Stimulated activated CD4-positive, alpha-beta T cell treated with anti-CD3 and anti-CD28 coated beads, Interleukin-2, amount 100 ng/mL, for 4 hours (primary cell): Measurements from ENCODE around the gene BTBD6.
"Not testable (repeated sequence)": the region's sequence is repeated elsewhere in the genome, so short reads cannot be mapped to it uniquely, and the experiment has no call there.

Experiments used
- DNase-seq: peaks from one replicate; pipeline ENCODE4 v3.0.0-alpha.2; 2020; ENCODE audit warnings: low read depth

The BTBD6 gene

DNA sequence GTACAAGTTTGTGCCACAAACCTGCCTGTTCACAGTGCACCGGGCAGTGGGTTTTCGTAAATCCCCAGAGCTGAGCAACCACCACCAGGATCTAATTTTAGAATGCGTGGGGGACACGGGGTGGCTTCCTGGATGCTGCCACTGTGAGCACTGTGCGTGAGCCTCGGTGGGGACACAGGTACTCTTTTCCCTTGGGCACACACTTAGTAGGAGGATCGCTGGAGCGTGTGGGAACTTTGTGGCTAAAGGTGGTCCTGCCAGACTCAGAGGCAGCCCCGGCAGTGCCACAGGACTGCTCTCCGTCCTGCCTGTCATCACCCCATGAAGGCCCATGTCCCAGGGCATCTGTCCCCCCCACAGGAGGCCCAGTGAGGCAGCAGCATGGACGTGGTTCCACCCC lies 21.1 kb downstream of the BTBD6 start:
- DNase-seq = no peak

DNA sequence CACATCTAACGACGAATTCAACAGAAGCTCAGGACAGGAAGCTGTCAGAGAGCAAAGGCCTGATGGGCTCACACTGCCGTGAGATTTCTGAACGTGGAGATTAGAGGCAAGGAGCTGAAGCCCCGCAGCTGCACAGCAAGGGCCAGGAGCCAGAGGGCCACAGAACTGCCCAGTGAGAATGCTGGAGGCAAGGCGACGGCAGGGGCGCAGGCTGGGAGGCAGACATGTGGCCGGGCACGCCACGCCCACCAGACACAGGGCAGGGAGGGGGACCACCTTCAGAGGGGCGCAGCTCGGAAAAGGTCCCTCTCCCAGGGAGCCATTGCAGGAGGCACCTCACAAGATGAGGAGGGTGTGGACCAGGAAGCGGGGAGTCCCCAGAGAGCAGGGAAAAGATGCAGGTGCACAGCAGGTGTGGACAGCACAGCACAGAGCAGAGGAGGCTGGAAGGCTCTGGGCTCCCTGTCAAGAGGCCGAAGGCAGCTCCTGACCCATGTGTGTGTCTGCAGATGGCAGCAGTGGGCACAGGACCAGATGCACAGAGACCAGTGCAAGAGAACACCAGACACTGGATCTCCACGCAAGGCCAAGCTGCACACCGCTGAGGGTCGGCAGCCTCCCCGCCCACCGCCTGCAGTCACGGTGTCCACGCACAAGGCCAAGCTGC lies 23.0 kb downstream of the BTBD6 start:
- no peak for DNase-seq

DNA sequence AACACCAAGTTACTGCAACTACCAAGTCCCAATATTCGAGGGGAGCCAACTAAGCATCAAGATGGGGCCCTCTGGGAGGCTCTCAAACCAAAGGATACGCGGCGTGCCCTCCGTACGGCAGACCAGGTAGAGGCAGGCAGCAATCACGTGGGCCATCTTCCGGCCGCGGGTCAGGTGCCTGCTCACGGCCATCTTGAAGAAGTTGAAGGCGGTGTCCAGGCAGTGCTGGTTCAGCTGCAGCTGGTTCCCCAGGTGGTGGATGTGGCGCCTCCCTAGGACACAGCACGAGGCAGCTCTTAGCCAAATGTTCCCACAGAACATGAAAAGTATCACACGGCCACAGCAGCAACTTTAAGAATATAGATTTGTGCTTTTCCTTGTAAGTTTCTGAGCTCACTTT lies 24.3 kb downstream of the BTBD6 start:
- no peak for DNase-seq

DNA sequence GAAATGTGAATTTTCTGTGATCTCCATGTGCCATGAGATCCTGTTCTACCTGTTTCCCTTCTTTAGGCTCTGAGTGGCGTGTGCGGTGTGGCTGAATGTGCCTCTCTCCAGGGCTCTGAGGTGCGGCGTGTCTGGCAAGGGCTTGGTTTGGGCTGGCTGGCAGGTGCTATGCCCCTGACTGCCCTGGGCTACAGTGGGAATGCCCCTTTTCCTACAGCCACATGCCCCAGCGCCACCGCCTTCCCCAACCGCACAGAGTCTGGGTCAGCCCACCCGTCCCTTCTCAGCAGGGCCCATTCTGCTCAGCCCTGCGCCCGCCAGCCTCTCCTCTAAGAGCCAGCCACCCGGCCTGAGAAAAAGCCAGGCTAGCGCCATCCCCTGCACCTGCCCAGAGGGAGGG lies 24.7 kb downstream of the BTBD6 start:
- no peak for DNase-seq

DNA sequence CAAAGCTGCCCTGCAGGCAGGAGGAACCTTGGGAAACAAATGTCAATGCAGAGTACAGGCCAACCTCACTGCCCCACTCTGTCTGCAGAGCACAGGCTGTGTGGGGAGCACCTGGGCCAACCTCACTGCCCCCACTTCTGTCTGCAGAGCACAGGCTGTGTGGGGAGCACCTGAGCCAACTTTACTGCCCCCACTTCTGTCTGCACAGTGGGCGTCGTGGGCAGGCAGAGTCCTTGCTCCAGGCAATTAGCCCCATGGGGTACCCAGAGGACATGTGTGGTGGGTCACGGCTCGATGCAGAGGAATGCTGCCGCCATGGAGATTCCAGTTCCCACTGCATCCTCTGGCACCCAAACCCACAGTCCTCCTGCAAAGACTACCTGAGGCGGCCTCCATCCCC lies 26.3 kb downstream of the BTBD6 start:
- DNase-seq = no peak

DNA sequence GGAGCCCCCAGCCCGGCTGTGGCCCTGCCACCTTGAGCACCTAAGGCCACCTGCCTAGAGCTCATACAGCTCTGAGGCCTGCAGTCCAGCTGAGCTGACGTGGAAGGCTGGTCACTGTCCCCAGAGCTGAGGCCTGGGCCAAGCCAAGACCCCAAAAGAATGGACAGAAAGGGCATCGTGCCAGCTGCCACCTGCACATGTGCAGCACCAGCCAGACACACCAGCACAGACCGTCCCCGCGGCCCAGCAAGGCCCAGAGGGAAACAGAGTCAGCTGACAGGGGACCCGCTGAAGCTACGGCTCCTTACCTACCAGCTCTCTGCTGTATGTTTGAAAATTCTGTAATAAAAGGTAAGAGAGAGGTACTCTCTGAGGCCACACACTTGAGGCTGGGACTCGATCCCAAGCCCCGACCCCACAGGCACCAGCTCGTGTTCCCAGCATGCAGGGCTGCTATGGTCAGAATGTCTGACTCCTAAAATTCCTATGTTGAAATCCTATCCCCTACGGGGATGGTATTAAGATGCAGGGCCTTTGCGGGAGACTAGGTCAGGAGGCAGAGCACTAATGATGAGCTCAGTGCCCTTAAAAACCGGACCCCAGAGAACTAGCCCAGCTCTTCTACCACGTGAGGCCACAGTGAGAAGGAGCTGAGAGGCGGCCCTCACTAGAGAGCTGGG lies 27.1 kb downstream of the BTBD6 start:
- no peak for DNase-seq

DNA sequence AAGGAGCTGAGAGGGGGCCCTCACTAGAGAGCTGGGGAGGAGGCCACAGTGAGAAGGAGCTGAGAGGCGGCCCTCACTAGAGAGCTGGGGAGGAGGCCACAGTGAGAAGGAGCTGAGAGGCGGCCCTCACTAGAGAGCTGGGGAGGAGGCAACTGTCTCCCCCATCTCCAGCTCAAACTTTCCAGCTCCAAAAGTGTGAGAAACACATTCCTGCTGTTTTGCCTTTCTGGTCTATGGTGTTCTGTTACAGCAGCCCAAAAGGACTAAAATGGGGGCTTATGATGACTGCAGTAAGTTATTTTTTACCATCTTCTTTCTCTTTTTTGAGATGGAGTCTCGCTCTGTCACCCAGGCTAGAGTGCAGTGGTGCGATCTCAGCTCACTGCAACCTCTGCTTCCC lies 29.1 kb downstream of the BTBD6 start:
- DNase-seq = not testable (repeated sequence)

DNA sequence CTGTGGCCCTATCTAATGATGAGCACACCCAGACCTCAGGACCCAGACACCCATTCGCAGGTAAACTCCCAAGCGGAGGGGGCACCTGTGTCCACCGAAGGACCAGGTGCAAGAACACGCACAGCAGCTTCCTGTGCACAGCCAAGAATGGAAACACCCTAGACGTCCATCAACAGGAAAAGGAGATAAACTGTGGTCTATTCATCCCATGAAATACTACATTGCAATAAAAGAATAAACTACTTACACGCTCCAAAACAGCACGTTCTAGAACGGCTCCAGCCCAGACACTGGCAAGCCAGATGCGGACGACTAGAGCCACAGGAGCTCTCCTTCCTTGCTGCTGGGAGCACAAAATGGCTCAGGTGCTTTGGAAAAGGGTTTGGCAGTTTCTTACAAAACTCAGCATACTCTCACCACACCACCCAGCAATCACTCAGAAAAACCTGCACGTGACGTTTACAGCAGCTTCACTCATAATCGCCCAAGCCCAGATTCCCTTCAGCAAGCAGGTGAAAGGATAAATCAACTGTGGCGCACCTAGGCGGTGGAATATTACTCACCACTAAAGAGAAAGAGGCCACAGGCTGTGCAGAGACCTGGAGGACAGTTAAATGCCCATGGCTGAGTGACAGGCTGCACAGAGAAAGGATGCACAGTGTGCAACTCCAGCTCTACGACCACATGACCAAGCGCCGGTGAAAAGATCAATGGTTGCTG lies 31.5 kb downstream of the BTBD6 start:
- no peak for DNase-seq

DNA sequence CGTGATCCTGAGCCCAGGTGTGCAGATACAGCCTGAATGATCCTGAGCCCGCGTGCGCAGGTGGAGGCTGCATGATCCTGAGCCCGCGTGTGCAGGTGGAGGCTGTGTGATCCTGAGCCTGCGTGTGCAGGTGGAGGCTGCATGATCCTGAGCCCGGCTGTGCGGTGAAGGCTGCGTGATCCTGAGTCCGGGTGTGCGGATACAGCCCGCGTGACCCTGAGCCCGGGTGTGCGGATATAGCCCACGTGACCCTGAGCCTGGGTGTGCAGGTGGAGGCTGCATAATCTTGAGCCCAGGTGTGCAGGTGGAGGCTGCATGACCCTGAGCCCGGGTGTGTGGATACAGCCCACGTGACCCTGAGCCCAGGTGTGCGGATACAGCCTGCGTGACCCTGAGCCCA lies 32.2 kb downstream of the BTBD6 start:
- DNase-seq = no peak

DNA sequence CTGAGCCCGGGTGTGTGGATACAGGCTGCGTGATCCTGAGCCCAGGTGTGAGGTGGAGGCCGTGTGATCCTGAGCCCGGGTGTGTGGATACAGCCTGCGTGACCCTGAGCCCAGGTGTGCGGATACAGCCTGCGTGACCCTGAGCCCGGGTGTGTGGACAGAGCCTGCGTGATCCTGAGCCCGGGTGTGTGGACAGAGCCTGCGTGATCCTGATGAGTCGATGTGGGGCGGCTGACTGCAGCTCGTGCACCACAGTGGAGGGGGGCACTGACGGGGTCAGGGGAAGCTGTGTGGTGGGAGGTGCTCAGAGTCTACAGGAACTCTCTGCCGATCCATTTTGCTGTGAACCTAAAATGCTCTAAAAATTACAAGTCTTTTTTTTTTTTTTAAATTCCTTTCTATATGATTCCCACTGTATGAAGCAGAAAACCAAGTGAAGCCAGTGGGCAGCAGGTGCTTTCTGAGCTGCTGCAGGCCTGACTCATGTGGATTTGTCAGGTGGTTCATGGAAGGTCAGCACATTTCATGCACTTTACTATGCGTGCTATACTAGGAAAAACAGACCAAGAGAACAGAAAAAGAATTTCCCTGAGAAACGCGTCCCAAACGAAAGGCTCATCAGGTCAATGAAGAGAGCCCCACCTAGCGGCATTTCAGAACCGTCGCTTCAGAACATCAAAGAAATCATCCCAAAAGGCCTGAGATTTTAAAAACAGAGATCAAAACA lies 33.2 kb downstream of the BTBD6 start:
- DNase-seq = no peak

DNA sequence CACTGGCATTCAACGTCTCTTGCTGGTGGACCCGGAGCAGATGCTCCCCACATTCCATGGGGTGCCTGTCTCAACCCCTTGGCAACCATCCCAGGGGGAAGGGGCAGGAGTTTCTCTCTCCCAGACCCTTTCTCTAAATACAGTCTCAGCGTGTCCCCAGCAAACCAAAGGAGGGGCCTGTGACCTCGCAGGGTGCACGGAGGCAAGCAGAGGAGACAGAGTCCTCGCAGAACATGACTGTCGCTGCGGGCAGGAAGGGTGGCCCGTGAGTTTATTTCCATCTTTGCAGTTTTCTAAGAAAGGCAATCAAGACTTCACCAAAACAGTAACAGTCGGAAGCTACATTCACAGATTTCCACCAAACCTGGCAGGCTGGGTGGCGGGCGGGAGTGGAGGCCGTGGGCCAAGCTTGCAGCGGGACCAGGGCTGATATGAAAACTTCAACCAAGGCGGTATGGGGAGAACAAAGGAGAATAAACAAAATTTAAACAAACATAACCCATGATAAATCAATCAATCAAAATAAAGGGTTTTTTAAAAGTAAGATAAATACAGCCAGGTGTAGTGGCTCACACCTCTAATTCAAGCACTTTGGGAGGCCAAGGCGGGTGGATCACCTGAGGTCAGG lies 33.9 kb downstream of the BTBD6 start:
- no peak for DNase-seq

DNA sequence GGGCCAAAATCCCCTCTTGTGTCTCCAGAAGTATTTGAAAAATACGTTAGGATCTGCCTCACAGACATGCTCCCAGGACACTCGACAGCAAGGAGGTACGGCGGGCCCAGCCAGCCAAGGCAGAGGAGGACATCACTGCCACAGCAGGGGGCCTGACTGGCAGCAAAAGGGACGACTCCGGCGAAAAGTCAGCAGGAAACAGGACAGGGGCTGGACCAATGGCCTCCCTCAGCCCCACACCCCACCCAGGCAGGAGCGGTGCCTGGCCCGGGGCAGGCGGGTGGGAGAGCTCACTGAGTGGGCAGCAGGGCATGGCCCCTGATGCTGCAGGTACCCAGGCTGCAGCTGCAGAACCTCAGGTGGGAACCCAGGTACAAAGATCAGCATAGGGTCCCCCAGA lies 34.7 kb downstream of the BTBD6 start:
- no peak for DNase-seq

DNA sequence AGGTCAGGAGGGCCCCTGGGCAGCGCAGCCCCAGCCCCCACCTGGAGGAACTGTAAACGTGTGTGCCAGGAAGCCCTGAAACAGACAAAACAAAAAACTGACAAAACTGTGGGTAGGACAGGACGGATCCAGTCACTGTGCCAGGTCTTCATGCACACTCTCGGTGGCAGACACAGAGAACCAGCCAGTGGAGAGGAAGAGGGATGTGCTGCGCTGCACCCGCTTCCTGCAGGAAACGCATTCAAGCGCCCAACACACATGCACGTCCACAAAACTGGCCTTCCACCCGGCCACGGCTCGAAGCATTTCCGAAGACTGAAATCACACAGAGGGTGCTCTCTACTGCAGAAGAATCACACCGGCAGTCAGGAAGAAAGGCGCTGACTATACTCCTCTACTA lies 35.6 kb downstream of the BTBD6 start:
- DNase-seq = no peak

DNA sequence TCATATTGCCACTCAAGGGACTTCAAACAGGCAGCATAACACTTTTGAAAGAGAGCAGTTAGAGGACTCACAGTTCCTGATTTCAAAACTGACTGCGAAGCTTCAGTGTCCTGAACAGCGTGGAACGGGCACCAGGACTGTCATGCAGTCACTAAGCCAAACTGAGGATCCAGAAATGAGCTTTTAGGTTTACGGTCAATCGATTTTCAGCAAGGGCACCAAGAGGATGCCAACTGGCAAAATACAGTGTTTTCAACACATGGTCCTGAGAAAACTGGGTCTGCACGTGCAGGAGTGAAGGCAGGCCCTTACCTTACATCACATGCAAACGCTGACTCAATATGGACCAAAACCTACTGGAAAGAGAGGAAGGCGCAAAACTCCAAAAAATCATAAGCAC lies 36.8 kb downstream of the BTBD6 start:
- DNase-seq = no peak

DNA sequence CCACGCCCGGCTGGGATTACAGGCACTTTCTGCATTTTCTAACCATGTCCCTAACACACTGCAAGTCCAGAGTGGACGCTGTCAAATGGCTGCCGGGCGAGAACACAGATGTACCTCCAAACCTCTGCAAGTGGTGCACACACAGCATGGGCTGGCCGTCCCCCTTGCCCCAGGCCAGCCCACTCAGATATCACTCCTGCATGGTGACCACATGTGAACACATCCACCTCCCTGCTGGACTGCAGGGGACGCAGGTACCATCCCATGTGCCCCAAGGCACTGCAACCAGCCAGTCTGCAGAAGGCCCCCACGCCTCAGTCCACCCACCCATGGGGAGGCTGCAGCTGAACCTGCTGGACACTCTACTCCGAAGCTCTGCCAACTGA lies 38.4 kb downstream of the BTBD6 start:
- no peak for DNase-seq

DNA sequence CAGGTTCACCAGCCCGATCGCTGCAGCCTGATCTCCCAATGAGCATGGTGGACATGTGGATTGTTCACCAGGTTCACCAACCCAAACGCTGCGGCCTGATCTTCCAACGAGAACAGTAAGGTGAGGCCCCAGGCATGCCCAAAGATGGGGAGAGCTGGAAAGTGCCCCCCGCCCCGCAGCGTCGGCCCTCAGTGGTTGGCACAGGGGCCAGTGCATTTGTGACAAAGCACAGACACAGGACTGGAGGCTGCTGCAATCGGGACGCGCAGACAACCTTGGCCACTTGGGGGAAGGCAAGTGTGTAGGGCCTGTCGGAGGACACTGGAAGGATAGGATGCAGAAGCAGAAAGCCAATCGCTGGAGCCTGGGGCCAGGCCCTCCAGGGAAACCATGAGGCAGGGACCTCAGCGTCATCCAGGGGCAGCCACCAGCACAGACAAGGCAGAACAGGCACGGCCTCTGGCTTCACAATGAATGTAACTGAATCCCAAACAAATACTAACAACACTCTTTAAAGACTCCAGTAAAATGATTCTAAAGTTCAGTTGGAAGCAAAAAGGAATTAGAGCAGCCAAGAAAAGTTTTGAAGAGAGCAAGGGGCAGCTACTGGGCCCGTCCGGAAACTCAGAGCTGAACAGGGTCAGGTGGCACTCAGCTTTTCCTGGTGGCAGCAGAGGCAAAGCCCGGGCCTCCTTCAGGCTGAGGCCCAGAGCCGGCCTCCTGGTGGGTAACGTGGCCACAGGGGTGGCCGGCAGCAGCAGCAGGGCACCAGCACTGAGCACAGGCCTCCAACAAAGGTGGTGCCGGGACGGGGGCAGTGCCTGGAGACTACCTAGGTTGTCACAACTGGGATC lies 39.1 kb downstream of the BTBD6 start:
- DNase-seq = no peak

DNA sequence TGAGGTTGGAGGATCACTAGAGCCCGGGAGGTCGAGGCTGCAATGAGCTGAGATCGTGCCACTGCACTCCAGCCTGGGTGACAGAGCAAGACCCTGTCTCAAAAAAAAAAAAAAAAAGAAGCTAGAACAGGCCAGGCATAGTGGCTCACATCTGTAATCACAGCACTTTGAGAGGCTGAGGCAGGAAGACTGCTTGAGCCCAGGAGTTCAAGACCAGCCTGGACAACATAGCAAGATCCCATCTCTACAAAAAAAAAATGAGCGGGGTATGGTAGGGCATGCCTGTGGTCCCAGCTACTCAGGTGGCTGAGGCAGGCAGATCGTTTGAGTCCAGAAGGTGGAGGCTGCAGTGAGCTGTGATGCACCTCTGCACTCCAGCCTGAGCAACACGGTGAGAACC lies 40.6 kb downstream of the BTBD6 start:
- not testable (repeated sequence) for DNase-seq

DNA sequence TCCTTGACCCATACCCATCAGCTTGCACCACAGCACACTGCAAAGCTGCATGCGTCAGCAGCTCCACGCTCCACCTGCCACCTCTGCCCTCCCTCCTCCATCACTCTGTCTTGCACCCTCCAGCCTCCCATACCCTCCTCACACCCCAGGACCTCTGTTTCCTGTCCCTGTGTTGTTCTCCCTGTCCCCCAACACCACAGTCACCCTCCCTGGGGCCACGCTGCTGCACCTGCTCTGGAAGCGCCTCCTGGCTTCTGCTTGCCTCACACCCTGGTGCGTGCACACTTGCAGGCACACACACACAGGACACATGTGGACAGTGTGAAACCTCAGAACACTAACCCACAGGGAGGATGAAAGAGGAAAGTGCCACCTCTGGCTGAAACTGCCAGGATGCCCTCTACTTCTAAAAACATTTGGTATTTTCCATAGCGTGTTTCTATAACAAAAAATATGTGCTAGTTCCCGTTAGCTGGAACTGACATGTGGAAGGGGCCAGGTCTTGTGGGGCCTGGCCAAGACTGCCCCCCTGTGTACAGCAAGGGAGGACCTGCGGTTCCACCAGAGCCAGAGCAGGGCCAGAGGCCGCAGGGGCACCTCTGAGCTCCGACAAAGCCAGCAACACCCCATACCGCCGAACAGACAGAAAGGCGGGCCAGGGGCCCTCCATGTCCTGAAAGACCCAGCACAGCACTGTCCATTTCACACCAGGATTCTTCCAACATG lies 42.5 kb downstream of the BTBD6 start:
- DNase-seq = no peak

DNA sequence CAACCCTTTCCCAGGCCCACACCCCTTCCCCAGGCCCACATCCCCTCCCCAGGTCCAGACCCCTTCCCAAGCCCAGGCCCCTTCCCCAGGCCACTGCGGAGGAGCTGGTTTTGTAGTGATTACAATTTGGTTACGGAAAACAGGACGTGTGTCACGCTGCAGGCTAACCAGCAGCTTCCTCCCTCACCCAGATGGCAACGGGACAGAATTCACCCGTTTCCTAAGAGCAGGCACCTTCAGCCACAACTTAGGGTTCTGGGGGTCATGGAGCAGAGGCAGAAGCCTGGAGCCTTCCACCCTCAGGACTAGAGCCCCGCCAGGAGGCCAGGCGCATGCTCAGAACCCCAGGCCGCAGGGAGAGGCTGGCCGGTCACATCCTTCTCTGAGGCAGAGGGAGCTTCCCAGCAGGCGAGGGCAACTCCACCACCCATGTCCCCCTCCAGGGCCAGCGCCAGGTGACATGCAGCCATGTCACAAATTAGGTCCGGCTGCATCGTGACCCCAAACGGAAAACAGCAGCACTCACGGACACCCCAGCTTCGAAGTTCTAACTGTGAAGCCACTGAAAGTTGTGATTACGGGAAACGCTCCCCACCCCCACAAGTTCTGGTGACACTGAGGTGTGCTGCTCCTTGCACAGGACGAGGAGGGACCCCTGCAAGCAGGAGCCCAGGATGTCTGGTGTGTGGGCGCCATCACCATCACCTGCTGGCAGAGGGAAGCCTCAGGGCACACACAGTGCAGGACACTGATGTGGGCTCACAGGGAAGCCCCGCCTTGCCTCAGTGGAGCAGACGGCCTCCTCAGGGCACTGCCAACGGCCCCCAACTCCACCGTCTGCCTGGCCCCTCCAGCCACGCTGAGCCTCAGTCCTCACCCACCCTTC lies 44.7 kb downstream of the BTBD6 start:
- DNase-seq = no peak

DNA sequence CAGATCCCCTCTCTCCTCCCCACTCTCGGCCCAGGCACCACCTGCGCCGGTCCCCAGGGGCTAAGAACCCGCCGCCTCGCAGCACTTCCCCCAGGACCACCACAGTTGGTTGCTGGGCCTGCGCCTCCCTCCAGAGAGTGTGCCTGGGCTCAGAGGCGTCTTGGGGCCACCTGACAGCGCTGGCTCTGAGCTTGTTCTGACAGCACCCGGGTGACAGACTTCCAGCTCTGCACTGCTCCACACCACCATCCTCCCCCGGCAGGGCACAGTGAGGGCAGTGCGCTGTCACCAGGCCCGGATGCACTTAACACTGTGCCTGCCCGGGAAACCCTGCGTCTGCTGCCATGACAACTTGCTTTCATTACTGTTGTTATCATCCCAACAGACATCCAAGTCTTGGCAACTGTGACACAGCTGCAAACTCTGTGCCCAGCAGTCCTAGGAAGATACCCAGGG lies 45.8 kb downstream of the BTBD6 start:
- DNase-seq = no peak
